Measurements from ENCODE around the gene WNT11. TPM values are rescaled to one million over a fixed set of nuclear protein-coding genes. Genes with fewer than 3 reads are reported as not detected.

The WNT11 gene
- total RNA-seq: 0.59 and 1.1 TPM in 2 replicates

GRCh38 chr11:76206327-76207081 lies at the start of gene WNT11:
TSS of gene WNT11 (minus strand) at chr11:76206502. CDS start at chr11:76206407, 95 bp downstream.

Other genes with a start within 250 kb of the WNT11 start
- 40.4 and 61.6 TPM in 2 replicates for gene THAP12, start 174.6 kb upstream of the WNT11 start, total RNA-seq
- 2.9 and 3.3 TPM in 2 replicates for gene GVQW3, start 174.8 kb upstream of the WNT11 start, total RNA-seq
- 16.5 and 21.1 TPM in 2 replicates for gene EMSY, start 238.5 kb upstream of the WNT11 start, total RNA-seq

Measured in subcutaneous preadipocyte (primary cell).